H1 (cell line): ENCODE data around the gene ZNF700. TPM values are rescaled to one million over a fixed set of nuclear protein-coding genes. Genes with fewer than 3 reads are reported as not detected.
"Not testable (repeated sequence)": the region's sequence is repeated elsewhere in the genome, so short reads cannot be mapped to it uniquely, and the experiment has no call there.

Source experiments
- CTCF ChIA-PET: fragments of 300-600 bp; sonication (Branson Sonifier 250); formaldehyde crosslinking; loops from one replicate; lab custom pipeline; 2021; ENCODE audit not compliant: partially characterized antibody; lab: Charles Lee
- POLR2A ChIA-PET: fragments of 300-600 bp; sonication (Branson Sonifier 250); formaldehyde crosslinking; loops from one replicate; lab custom pipeline; 2021; ENCODE audit warnings: inconsistent platforms; ENCODE audit not compliant: partially characterized antibody; lab: Charles Lee
- DNase-seq, 2 experiments: peaks; one replicate each; pipeline versions ENCODE4 v3.0.0 to v3.0.0-alpha.2; 2010 to 2022; ENCODE audit warnings: low spot score in 2 of 2, low read depth in 1 of 2, mixed read lengths in 1 of 2
- FAIRE-seq: peaks from 2 replicates; lab custom pipeline; 2011; peaks lifted over from hg19 to GRCh38; lab: Jason Lieb, UNC
- H2AFZ ChIP-seq: 2 replicates; pipeline ENCODE4 v1.8.1; 2012; ENCODE audit warnings: low read length, inconsistent platforms
- H2AK5ac ChIP-seq: 2 replicates; pipeline ENCODE4 v1.6.1; 2013; ENCODE audit warnings: low read depth, low read length
- H2BK120ac ChIP-seq: replicated peaks from 2 replicates; pipeline ENCODE3; 2013; ENCODE audit warnings: low read depth, low read length, inconsistent platforms
- H2BK12ac ChIP-seq: 2 replicates; pipeline ENCODE4 v1.6.1; 2013; ENCODE audit warnings: low read depth, low read length
- H2BK15ac ChIP-seq: 2 replicates; pipeline ENCODE4 v1.6.1; 2013; ENCODE audit warnings: low read length
- H2BK20ac ChIP-seq: 2 replicates; pipeline ENCODE4 v1.6.1; 2013; ENCODE audit warnings: low read length
- H2BK5ac ChIP-seq: 2 replicates; pipeline ENCODE4 v1.6.1; 2013; ENCODE audit warnings: low read depth, low read length
- H3K14ac ChIP-seq: 2 replicates; pipeline ENCODE4 v1.6.1; 2013; ENCODE audit warnings: inconsistent platforms; ENCODE audit not compliant: insufficient read length
- H3K18ac ChIP-seq: 2 replicates; pipeline ENCODE4 v1.6.1; 2013; ENCODE audit warnings: low read length; ENCODE audit errors: extremely low read depth
- H3K23ac ChIP-seq: 2 replicates; pipeline ENCODE4 v1.6.1; 2013; ENCODE audit warnings: inconsistent platforms; ENCODE audit not compliant: insufficient read length
- H3K23me2 ChIP-seq: 2 replicates; pipeline ENCODE4 v1.6.1; 2013; ENCODE audit warnings: low read depth, low read length
- H3K27ac ChIP-seq: 2 replicates; pipeline ENCODE4 v1.6.1; 2011; ENCODE audit warnings: low read depth, low read length, inconsistent platforms
- H3K27me3 ChIP-seq, 4 experiments: replicated peaks in 1 of 4; 1 replicate in 1 of 4; 2 replicates in 3 of 4; pipeline versions ENCODE4 v1.6.1 to v1.8.1; 2011 to 2013; ENCODE audit warnings: low read length in 3 of 4, mild to moderate bottlenecking in 3 of 4, inconsistent platforms in 2 of 4, mixed read lengths in 2 of 4, moderate library complexity in 1 of 4; ENCODE audit not compliant: control insufficient read depth in 3 of 4, insufficient read depth in 3 of 4; ENCODE audit errors: extremely low read depth in 1 of 4
- H3K36me3 ChIP-seq, 4 experiments: 2 replicates each; pipeline versions ENCODE4 v1.6.1 to v1.8.1; 2011 to 2013; ENCODE audit warnings: mild to moderate bottlenecking in 4 of 4, low read length in 3 of 4, moderate library complexity in 2 of 4, control low read depth in 1 of 4, inconsistent platforms in 1 of 4; ENCODE audit not compliant: insufficient read depth in 4 of 4, control insufficient read depth in 2 of 4
- H3K4ac ChIP-seq: replicated peaks from 2 replicates; pipeline ENCODE3; 2013; ENCODE audit warnings: low read length, low read depth, mixed read lengths, inconsistent platforms; ENCODE audit not compliant: insufficient read length
- H3K4me1 ChIP-seq, 4 experiments: replicated peaks in 1 of 4; 1 replicate in 1 of 4; 2 replicates in 3 of 4; pipeline versions ENCODE4 v1.6.1 to v1.8.1; 2011 to 2013; ENCODE audit warnings: low read length in 3 of 4, inconsistent platforms in 2 of 4, mixed read lengths in 1 of 4; ENCODE audit not compliant: insufficient read depth in 4 of 4, control insufficient read depth in 3 of 4
- H3K4me2 ChIP-seq, 2 experiments: 2 replicates each; pipeline versions ENCODE4 v1.6.1 to v1.8.1; 2011 to 2013; ENCODE audit warnings: low read depth in 2 of 2, low read length in 2 of 2, control low read depth in 1 of 2, inconsistent platforms in 1 of 2, mild to moderate bottlenecking in 1 of 2; ENCODE audit not compliant: insufficient read depth in 1 of 2
- H3K4me3 ChIP-seq, 4 experiments: fragments of 200-600, 300-600 bp in 1 of 4; sonication (generic), shearing (Covaris generic), sonication (Bioruptor Twin) in 1 of 4; 2 replicates each; pipeline versions ENCODE4 v1.5.1 to v1.8.1; 2011 to 2016; ENCODE audit warnings: low read length in 4 of 4, low read depth in 3 of 4, control low read depth in 2 of 4, inconsistent platforms in 2 of 4, mild to moderate bottlenecking in 2 of 4, mixed read lengths in 1 of 4, moderate library complexity in 1 of 4; ENCODE audit not compliant: insufficient read depth in 2 of 4; ENCODE audit errors: extremely low read depth in 1 of 4
- H3K56ac ChIP-seq: replicated peaks from 2 replicates; pipeline ENCODE3; 2013; ENCODE audit warnings: low read depth, mild to moderate bottlenecking, mixed read lengths, low read length, inconsistent platforms; ENCODE audit not compliant: insufficient read length
- H3K79me1 ChIP-seq: 2 replicates; pipeline ENCODE4 v1.6.1; 2013; ENCODE audit warnings: low read depth, low read length, control low read depth
- H3K79me2 ChIP-seq, 2 experiments: 2 replicates each; pipeline versions ENCODE4 v1.6.1 to v1.8.1; 2012 to 2013; ENCODE audit warnings: low read length in 2 of 2, mild to moderate bottlenecking in 2 of 2, inconsistent platforms in 1 of 2; ENCODE audit not compliant: insufficient read depth in 2 of 2, control insufficient read depth in 1 of 2
- H3K9ac ChIP-seq, 4 experiments: replicated peaks in 1 of 4; 1 replicate in 1 of 4; 2 replicates in 3 of 4; pipeline versions ENCODE4 v1.6.1 to v1.8.1; 2011 to 2013; ENCODE audit warnings: low read depth in 3 of 4, low read length in 3 of 4, control low read depth in 2 of 4, mild to moderate bottlenecking in 2 of 4, moderate library complexity in 2 of 4, inconsistent platforms in 1 of 4; ENCODE audit errors: extremely low read depth in 1 of 4
- H3K9me3 ChIP-seq, 2 experiments: 2 replicates each; pipeline versions ENCODE4 v1.6.1 to v1.8.1; 2012 to 2013; ENCODE audit warnings: mild to moderate bottlenecking in 2 of 2, moderate library complexity in 2 of 2, control low read depth in 1 of 2, inconsistent platforms in 1 of 2, low read depth in 1 of 2, low read length in 1 of 2, mixed read lengths in 1 of 2; ENCODE audit not compliant: insufficient read depth in 2 of 2
- H4K20me1 ChIP-seq, 2 experiments: replicated peaks in 1 of 2; 2 replicates each; pipeline versions ENCODE3 to v1.8.1; 2011 to 2013; ENCODE audit warnings: inconsistent platforms in 2 of 2, low read length in 2 of 2, mild to moderate bottlenecking in 1 of 2; ENCODE audit not compliant: insufficient read depth in 2 of 2, control insufficient read depth in 1 of 2
- H4K5ac ChIP-seq: 2 replicates; pipeline ENCODE4 v1.6.1; 2013; ENCODE audit warnings: low read length, low read depth, mixed read lengths, inconsistent platforms; ENCODE audit not compliant: insufficient read length
- H4K8ac ChIP-seq: 2 replicates; pipeline ENCODE4 v1.8.0; 2013; ENCODE audit warnings: mild to moderate bottlenecking, moderate library complexity, low read length, inconsistent platforms; ENCODE audit not compliant: insufficient read depth; ENCODE audit errors: extremely low read depth
- H4K91ac ChIP-seq: replicated peaks from 2 replicates; pipeline ENCODE3; 2013; ENCODE audit warnings: low read length, mixed read lengths, inconsistent platforms; ENCODE audit not compliant: insufficient read length
- ASH2L ChIP-seq: fragments of 200-600, 300-600 bp; sonication (generic); IDR thresholded peaks from one replicate; pipeline ENCODE4 v1.7.1; 2017; ENCODE audit warnings: low read length
- E2F6 ChIP-seq: IDR thresholded peaks from 2 replicates; pipeline ENCODE4 v1.6.1; 2012; ENCODE audit warnings: inconsistent platforms
- GTF2F1 ChIP-seq: IDR thresholded peaks from 2 replicates; pipeline ENCODE4 v1.6.1; 2012; ENCODE audit warnings: low read depth, low read length, improper control_type of control experiment, borderline replicate concordance
- SIN3A ChIP-seq, 2 experiments: IDR thresholded peaks in 1 of 2; conservative IDR thresholded peaks in 1 of 2; 2 replicates each; pipeline ENCODE4 v1.6.1; 2011 to 2012; ENCODE audit warnings: low read length in 2 of 2, improper control_type of control experiment in 1 of 2, low read depth in 1 of 2, mild to moderate bottlenecking in 1 of 2
- SP1 ChIP-seq: IDR thresholded peaks from 2 replicates; pipeline ENCODE4 v1.6.1; 2011; ENCODE audit warnings: low read depth, low read length
- TEAD4 ChIP-seq: IDR thresholded peaks from 2 replicates; pipeline ENCODE4 v1.6.1; 2012; ENCODE audit warnings: low read depth, low read length, inconsistent platforms, mixed read lengths
- YY1 ChIP-seq: IDR thresholded peaks from 2 replicates; pipeline ENCODE4 v1.6.1; 2011; ENCODE audit warnings: low read depth, mild to moderate bottlenecking, low read length
- ZNF274 ChIP-seq: IDR thresholded peaks from 2 replicates; pipeline ENCODE4 v1.7.0; 2012; ENCODE audit warnings: low read length, borderline replicate concordance; ENCODE audit errors: extremely low read depth
- WGBS, 2 experiments: shearing (Covaris generic) in 1 of 2; methylation state at CpG; one replicate each; pipeline versions ENCODE4 v1.1.6 to v1.1.7; 2013 to 2015; ENCODE audit warnings: low lambda C conversion rate in 2 of 2, mixed read lengths in 2 of 2, inconsistent platforms in 1 of 2, low coverage in 1 of 2, missing lambda C conversion rate in 1 of 2; ENCODE audit not compliant: insufficient replicate concordance in 2 of 2, insufficient coverage in 1 of 2, insufficient read length in 1 of 2; ENCODE audit errors: extremely low coverage in 1 of 2, missing lambda C conversion rate in 1 of 2; 5-methylcytosine and 5-hydroxymethylcytosine counted together
- polyA plus RNA-seq, 7 experiments: library from polyadenylated mRNA; depleted of rRNA in 3 of 7; stranded (reverse) in 5 of 7; unstranded in 2 of 7; fragments of >200 nt in 5 of 7; fragments of 200-250 nt in 2 of 7; gene quantifications; 1 replicate in 5 of 7; 2 replicates in 1 of 7; 4 replicates in 1 of 7; pipeline versions ENCODE4 v1.2.1 to v1.2.3, GENCODE V29; 2011 to 2013; ENCODE audit warnings: missing spikeins in 2 of 7, mixed read lengths in 2 of 7
- total RNA-seq: library from RNA; stranded (reverse); fragmentation: NEBNext Ultra II Directional; extraction: Animal tissue kit (Norgen Biotek cat#: 25700); gene quantifications from 2 replicates; pipeline ENCODE4 v1.2.1, GENCODE V29; 2021

ZNF700 gene
- total and polyA plus RNA-seq, 2 of the 8 experiments (the other 6 are each of a cell fraction or from before 2014, with no cell fraction given), result 3.0 to 10.5 TPM

- TF ChIP-seq SIN3A (conservative IDR thresholded peaks at IDR 0.05 in 1 of 2, IDR thresholded peaks at IDR 0.05 in 1 of 2; ENCODE audit: low read depth in 1 of 2, low read length in 2 of 2) (no peak), ZNF274 (no peak), YY1 (no peak), E2F6 (no peak), TEAD4 (no peak), SP1 (no peak), GTF2F1 (no peak), ASH2L (no peak)
These were observed 6.6 kb downstream of the ZNF700 start (continued) for GRCh38 chr19:11931513-11931912.

- H2BK5ac ChIP-seq, FAIRE-seq, H3K36me3 ChIP-seq, H3K56ac ChIP-seq, H2AK5ac ChIP-seq, H3K18ac ChIP-seq, H4K8ac ChIP-seq, H2BK120ac ChIP-seq, POLR2A ChIA-PET, H3K4me1 ChIP-seq, H3K23me2 ChIP-seq, CTCF ChIA-PET, H4K20me1 ChIP-seq, H4K91ac ChIP-seq, H3K14ac ChIP-seq, H4K5ac ChIP-seq, H2BK12ac ChIP-seq, H2AFZ ChIP-seq, H3K27me3 ChIP-seq, H3K23ac ChIP-seq, H3K9ac ChIP-seq, H3K4me2 ChIP-seq, H3K4me3 ChIP-seq, H2BK15ac ChIP-seq, H3K4ac ChIP-seq, H3K27ac ChIP-seq, H2BK20ac ChIP-seq, DNase-seq, H3K79me1 ChIP-seq: not testable (repeated sequence)
- Histone ChIP-seq H3K9me3 (peaks cover 5 to 24% of the 10 kb centered on the region in 2 experiments), H3K79me2 (peaks cover 0 to 16% of the 10 kb centered on the region in 2 experiments; a peak in 2 of 4 replicates)
- WGBS, 2 experiments, result 89% methylated on average over 3 of the region's 3 CpGs; no CpG with 5 or more reads in 1 of the 2 experiments
These were observed 10.9 kb downstream of the ZNF700 start for GRCh38 chr19:11935829-11936228.
